GM21737 (cell line): ENCODE measurements around the gene CHCT1.
A peak's percentile ranks its signal among the peaks of the same experiment; 100 is the strongest.
"Not testable (repeated sequence)": the region's sequence is repeated elsewhere in the genome, so short reads cannot be mapped to it uniquely, and the experiment has no call there.

Experiments
- ATAC-seq: cut with Tn5 transposase; IDR thresholded peaks from one replicate; pipeline ENCODE4 v1.9.1; 2021; ENCODE audit warnings: mild to moderate bottlenecking, moderate library complexity; ENCODE audit not compliant: unreplicated experiment

Gene CHCT1

GRCh38 chr17:60398227-60398959, 23.9 kb upstream of the CHCT1 start:
- peak; percentile 62 for ATAC-seq

DNA sequence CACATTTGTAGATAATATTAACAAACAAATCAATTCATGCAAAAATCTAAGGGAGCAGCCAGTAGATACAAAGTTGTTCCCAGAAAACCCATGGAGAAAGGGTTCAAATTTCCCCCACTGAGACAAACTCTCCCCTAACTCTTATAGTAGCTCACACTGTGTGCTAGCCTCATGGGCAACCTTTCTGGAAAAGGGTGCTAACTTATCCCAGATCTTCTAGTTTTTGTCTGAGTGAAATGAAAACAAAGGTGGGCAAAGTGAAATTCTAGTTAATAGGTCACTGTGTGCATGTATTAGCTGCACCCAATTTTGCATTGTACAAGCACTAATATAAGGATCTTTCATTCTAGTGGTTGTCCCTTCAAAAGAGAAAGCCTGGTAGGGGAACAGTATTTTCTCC, 20.5 kb upstream of the CHCT1 start:
- ATAC-seq = no peak

- no peak for ATAC-seq
Observed at GRCh38 chr17:60403523-60403810, 18.8 kb upstream of the CHCT1 start.

DNA sequence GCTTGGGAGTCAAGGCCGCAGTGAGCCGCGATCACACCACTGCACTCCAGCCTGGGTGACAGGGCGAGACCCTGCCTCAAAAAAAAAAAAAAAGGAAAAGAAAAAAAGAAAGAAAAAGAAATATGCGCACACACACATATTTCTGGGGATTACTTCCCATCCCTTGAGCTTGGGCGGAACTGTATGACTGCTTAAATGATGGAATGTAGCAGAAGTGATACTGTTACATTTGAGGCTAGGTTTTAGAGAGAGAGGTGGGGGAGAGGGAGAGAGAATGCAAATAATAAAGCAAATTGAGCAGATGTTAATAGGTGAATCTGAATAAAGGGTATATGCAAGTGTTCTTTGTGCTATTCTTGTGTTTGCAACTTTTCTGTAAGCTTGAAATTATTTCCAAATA, 18.3 kb upstream of the CHCT1 start:
- ATAC-seq = no peak

GRCh38 chr17:60406887-60407286, 15.4 kb upstream of the CHCT1 start:
- no peak for ATAC-seq

- ATAC-seq = no peak
Observed at GRCh38 chr17:60410001-60410400, 12.3 kb upstream of the CHCT1 start.

DNA sequence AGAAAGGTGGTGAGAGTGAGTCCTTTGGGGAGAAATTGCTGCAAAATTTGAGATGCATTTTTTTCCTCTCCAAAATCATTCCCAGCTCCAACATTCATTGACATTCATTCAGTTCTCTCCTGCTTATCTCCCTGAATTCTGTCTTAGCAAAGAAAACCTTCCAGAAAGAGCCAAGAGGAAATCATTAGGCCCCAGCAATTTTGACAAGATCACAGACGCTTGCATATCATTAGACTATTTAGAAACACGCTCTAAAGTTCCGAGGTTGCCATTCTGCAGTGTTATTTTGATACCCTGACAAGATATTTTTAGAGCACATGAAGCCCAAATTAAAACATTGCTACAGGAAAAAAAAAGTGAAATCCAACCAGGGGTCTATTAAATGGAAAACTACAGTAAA, 9.6 kb upstream of the CHCT1 start:
- no peak for ATAC-seq

GRCh38 chr17:60415146-60415545, 7.1 kb upstream of the CHCT1 start:
- ATAC-seq = no peak

DNA sequence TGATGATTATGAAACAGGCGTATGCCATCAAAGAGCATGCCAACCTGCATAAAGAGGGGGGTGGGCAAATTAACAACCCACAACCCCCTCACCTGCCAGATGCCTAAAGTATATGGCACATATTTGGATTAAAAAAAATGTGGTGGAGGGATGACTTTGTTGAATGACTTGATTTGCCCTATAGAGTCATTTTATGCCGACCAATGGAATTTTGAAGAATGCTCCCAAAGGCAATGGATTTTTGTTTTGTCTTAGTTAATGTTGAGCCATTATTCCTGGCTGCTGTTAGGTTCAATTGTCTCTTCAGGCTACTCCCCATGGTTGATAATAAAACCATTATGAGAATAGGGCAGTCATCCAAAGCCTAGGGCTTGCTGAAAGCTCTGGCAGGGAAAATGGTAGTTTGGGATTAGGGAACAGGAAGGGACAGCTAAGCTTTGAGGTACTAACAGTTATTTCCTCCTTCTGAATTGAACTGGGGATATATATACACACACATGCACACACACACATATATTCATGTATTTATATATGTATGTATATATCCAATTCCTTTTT, 5.8 kb upstream of the CHCT1 start:
- no peak for ATAC-seq

DNA sequence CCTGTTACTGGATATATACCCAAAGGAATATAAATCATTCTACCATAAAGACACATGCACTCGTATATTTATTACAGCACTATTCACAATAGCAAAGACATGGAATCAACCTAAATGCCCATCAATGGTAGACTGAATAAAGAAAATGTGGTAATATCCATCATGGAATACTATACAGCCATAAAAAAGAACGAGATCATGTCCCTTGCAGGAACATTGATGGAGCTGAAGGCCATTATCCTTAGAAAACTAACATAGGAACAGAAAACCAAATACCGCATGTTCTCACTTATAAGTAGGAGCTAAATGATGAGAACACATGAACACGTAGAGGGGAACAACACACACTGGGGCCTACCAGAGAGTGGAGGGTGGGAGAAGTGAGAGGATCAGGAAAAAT, 3.3 kb upstream of the CHCT1 start:
- ATAC-seq = not testable (repeated sequence)

DNA sequence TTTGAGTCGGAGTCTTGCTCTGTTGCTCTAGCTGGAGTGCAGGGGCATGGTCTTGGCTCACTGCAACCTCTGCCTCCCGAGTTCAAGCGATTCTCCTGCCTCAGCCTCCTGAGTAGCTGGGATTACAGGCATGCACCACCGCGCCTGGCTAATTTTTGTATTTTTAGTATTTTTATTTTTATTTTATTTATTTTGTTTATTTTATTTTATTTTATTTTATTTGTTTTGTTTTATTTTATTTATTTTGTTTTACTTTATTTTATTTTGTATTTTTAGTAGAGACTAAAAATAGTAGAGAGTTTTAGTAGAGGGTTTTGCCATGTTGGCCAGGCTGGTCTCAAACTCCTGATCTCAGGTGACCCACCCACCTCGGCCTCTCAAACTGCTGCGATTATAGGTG, 2.4 kb upstream of the CHCT1 start:
- not testable (repeated sequence) for ATAC-seq

DNA sequence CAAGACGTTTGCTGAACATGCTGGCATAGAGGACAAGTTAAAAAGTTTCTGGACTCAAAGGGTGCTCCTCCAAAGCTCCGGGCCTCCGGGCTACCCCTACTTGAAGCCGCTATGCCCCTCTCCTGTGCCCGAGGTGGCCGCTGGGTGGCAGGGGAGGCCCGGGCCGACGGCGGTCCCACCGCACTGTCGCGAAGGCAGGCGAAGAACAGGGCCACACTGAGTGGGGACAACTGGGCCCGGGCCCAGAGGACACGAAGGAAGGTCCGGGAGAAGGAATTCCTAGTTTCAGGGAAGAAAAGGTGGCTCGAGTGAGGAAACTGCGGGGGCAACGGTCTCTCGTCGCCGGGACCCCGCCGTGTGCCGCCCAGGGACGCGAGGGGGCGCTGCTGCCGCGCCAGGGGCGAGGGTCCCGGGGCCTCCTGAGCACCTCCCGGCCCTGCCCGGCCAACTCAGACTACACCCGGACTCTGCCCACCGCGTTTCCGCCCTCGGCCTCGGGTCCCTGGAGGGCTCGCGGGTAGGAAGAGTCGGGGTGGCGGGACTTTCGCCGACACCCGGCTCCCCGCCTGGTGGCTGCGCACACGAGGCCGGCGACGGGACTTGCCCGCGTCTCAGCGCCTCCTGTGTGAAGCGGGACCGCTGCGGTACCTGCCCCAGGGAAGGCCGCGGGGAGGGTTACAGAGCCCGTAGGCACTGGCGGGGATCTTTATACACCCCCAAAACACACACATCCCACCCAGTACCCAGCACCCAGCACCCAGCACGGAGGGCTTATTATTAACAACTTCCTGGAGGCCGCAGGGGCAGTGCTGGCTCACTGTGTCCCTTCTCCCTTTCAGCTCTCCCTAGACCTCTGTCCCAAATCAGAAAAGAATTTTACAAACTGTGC, 772 bp upstream of the CHCT1 start:
- ATAC-seq = peak; percentile 88

DNA sequence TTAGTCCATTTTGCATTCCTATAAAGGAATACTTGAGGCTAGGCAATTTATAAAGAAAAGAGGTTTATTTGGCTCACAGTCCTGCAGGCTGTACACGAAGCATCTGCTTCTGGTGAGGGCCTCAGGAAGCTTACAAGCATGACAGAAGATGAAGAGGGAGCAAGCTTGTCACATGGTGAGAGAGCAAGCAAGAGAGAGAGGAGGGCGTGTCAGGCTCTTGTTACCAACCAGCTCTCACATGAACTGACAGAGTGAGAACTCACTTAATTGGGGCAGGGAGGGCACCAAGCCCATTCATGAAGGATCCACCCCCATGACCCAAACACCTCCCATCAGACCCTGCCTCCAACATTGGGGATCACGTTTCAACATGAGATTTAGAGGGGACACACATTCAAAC, 1.6 kb downstream of the CHCT1 start:
- ATAC-seq = no peak

GRCh38 chr17:60425626-60426025, 3.3 kb downstream of the CHCT1 start:
- no peak for ATAC-seq

- ATAC-seq = no peak
Observed at GRCh38 chr17:60426596-60426995, 4.3 kb downstream of the CHCT1 start.

DNA sequence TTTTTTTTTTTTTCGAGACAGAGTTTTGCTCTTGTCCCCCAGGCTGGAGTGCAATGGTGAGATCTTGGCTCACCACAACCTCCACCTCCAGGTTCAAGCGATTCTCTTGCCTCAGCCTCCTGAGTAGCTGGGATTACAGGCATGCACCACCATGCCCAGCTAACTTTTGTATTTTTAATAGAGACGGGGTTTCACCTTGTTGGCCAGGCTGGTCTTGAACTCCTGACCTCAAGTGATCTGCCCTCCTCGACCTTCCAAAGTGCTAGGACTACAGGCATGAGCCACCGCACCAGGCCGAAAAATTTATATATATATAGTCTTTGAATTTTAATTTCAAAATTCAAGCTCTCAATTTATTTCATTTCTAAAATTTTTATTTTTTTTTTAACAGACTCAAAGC, 6.2 kb downstream of the CHCT1 start:
- ATAC-seq = not testable (repeated sequence)

DNA sequence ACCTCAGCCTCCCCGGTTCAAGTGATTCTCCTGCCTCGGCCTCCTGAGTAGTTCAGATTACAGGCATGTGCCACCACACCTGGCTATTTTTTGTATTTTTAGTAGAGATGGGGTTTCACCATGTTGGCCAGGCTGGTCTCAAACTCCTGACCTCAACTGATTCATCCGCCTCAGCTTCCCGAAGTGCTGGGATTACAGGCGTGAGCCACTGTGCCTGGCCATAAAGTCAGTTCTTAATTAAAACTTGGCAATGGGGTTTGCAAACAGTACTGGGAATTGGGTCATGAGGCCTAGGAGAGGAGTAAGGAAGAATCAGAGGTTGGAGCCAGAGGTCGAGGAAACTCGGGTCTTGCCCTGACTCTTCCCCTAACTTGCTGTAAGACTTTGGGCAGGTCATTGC, 8.3 kb downstream of the CHCT1 start:
- not testable (repeated sequence) for ATAC-seq

DNA sequence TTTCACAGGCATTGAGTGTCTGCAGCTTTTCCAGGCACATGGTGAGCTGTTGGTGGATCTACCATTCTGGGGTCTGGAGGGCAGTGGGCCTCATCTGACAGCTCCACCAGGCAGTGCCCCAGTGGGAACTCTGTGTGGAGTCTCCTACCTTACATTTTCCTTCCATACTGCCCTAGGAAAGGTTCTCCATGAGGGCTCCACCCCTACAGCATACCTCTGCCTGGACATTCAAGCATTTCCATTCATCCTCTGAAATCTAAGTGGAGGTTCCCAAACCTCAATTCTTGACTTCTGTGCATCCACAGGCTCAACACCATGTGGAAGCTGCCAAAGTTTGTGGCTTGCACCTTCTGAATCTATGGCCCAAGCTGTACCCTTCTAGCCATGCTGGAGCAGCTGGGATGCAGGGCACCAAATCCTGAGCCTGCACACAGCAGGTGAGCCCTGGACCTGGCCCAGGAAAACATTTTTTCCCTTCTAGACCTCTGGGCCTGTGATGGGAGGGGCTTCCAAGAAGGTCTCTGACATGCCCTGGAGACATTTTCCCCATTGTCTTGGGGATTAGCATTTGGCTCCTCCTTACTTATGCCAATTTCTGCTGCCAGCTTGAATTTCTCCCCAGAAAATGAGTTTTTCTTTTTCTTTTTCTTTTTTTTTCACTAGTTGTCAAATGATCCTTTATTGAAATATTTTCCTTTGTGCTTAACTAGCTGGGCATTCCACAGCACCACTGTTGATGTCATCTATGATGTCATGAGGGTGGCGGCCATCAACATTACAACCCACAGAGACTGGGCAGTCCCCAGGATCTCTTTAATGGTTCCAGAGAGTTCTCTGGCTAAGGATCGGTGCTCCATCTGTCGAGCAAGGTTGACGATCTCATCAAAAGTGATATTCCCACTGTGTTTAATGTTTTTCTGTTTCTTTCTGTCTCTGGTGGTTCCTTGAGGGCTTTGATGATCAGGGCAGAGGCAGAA, 11.0 kb downstream of the CHCT1 start:
- not testable (repeated sequence) for ATAC-seq

- ATAC-seq = no peak
Observed at GRCh38 chr17:60435244-60436167, 13.2 kb downstream of the CHCT1 start.

DNA sequence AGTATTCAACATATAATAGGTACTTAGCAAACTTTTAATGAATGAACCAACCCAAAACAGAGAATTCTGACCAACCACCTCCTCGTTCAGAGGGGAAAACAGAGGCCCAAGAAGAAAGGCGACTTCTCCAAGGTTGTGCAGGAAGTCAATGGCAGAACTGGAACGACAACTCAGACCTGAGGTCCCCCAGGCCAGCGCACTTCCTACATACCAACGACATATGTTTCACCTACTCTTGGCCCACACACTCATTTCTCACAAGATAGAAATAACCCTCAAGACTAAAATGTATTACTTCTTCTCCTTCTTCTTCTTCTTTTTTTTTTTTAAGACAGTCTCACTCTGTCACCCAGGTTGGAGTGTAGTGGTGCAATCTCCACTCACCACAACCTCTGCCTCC, 14.4 kb downstream of the CHCT1 start:
- ATAC-seq = no peak
